K562 (cell line): Measurements from ENCODE around the gene RNF123. TPM values are rescaled to one million over a fixed set of nuclear protein-coding genes. Genes with fewer than 3 reads are reported as not detected.

Experiments
- BCL6 ChIP-seq: fragments of 250-450 bp; sonication (Bioruptor Pico); IDR thresholded peaks from 2 replicates; pipeline ENCODE4 v1.4.0; 2020
- CBX3 ChIP-seq, 2 experiments: IDR thresholded peaks; 1 replicate in 1 of 2; 2 replicates in 1 of 2; pipeline ENCODE4 v1.6.1; 2012; ENCODE audit warnings: inconsistent platforms in 2 of 2, low read length in 2 of 2, borderline replicate concordance in 1 of 2, control low read depth in 1 of 2
- CXXC5 ChIP-seq: fragments of 250-450 bp; sonication (Bioruptor Pico); IDR thresholded peaks from 2 replicates; pipeline ENCODE4 v1.8.0; 2022; ENCODE audit warnings: inconsistent platforms, mild to moderate bottlenecking, moderate library complexity
- EP300 ChIP-seq: IDR thresholded peaks from 2 replicates; pipeline ENCODE4 v1.6.1; 2012; ENCODE audit warnings: low read length, improper control_type of control experiment
- MAZ ChIP-seq, 2 experiments: fragments of 450-650 bp in 1 of 2; sonication (generic) in 1 of 2; formaldehyde crosslinking; IDR thresholded peaks in 1 of 2; conservative IDR thresholded peaks in 1 of 2; 2 replicates each; pipeline versions ENCODE4 v1.4.0 to v1.5.0; 2020; ENCODE audit warnings: mild to moderate bottlenecking in 1 of 2, missing genetic modification reagents in 1 of 2
- STAT5A ChIP-seq: IDR thresholded peaks from 2 replicates; pipeline ENCODE4 v1.6.1; 2012; ENCODE audit warnings: low read length, inconsistent platforms, borderline replicate concordance
- ZEB2 ChIP-seq: fragments of 450-650 bp; IDR thresholded peaks from 2 replicates; pipeline ENCODE4 v1.6.1; 2016
- polyA plus RNA-seq, 8 experiments: library from polyadenylated mRNA; depleted of rRNA in 4 of 8; stranded (reverse) in 5 of 8; unstranded in 3 of 8; fragments of >200 nt; fragmentation: Nextera tagmentation in 2 of 8; fragmentation: Illumina TruSeq in 1 of 8; extraction: Ambion mirVana in 2 of 8; extraction: Trizol in 1 of 8; gene quantifications; 2 replicates each; pipeline versions ENCODE4 v1.2.1 to v1.2.3, GENCODE V29; 2011 to 2014; ENCODE audit warnings: inconsistent platforms in 1 of 8, missing spikeins in 1 of 8
- total RNA-seq, 7 experiments: library from RNA; depleted of rRNA in 6 of 7; stranded (reverse); fragments of >200 nt in 6 of 7; fragmentation: Illumina TruSeq in 2 of 7; extraction: Trizol in 2 of 7; gene quantifications; 2 replicates each; pipeline versions ENCODE4 v1.2.1 to v1.2.3, GENCODE V29; 2011 to 2021; ENCODE audit warnings: low replicate concordance in 1 of 7
- TF ChIP-seq, protein P1 (sequence below): sonication (generic); formaldehyde crosslinking; IDR thresholded peaks from 2 replicates; pipeline ENCODE4 v1.8.0; 2023; ENCODE audit warnings: missing genetic modification reagents, mild to moderate bottlenecking, borderline replicate concordance
- TF ChIP-seq, protein P2 (sequence below): fragments of 250-450 bp; sonication (Bioruptor Pico); IDR thresholded peaks from 2 replicates; pipeline ENCODE4 v1.8.0; 2022; ENCODE audit warnings: moderate library complexity, mild to moderate bottlenecking, inconsistent platforms
- TF ChIP-seq, protein P3 (sequence below): fragments of 250-450 bp; sonication (Bioruptor Pico); IDR thresholded peaks from 2 replicates; pipeline ENCODE4 v1.4.0; 2020; ENCODE audit warnings: mild to moderate bottlenecking, moderate library complexity
- TF ChIP-seq, protein P4 (sequence below): IDR thresholded peaks from 2 replicates; pipeline ENCODE4 v1.6.1; 2012; ENCODE audit warnings: low read depth, low read length, improper control_type of control experiment, borderline replicate concordance

Gene RNF123
- total and polyA plus RNA-seq, 9 of the 15 experiments (the other 6 are each of a cell fraction or from before 2014, with no cell fraction given) = 8.7 to 53.1 (median 17.5) TPM

DNA sequence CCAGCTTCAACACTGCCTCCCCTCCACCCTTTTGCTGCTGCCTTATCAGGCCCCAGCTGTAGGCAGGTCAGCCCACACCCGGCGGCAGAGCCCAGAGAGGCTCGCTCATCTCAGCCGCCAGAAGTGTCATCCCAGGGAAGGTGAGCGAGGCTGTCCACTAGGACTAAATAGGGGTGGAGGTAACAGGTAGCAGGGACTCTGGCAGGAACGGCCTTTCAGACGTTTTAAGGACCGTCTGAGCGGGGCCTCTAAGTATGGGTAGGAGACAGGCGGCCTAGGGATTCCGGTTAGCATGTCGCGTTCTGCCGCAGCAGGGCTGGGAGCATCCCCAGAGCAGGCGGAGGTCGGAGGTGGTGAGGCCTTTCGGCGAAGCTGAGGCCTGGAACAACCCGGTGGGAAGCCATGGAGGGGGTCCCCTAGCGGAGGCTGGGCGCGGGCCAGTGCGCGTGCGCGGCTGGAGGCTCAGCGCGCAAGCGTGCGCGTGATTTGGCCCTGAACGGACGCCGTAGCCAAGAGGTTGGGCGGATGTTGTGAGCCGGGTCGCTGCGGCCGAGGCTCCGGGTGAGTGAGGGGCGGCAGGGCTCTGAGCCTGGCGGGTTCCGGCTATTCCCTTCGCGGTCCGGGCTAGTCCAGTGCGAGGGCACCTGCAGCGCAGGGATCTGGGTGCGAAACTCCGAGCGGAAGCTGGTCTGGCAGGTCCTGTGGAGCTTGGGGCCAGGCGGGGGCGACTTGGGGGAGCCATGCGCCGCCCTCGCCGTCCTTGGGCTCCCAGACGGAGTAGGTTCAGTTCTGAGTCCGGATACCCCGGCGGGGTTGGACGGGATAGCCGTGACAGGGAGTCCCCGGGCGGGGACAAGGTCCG lies at the start of gene RNF123, which contains the start of gene MST1 (continued):
- TF ChIP-seq, protein P1, sequence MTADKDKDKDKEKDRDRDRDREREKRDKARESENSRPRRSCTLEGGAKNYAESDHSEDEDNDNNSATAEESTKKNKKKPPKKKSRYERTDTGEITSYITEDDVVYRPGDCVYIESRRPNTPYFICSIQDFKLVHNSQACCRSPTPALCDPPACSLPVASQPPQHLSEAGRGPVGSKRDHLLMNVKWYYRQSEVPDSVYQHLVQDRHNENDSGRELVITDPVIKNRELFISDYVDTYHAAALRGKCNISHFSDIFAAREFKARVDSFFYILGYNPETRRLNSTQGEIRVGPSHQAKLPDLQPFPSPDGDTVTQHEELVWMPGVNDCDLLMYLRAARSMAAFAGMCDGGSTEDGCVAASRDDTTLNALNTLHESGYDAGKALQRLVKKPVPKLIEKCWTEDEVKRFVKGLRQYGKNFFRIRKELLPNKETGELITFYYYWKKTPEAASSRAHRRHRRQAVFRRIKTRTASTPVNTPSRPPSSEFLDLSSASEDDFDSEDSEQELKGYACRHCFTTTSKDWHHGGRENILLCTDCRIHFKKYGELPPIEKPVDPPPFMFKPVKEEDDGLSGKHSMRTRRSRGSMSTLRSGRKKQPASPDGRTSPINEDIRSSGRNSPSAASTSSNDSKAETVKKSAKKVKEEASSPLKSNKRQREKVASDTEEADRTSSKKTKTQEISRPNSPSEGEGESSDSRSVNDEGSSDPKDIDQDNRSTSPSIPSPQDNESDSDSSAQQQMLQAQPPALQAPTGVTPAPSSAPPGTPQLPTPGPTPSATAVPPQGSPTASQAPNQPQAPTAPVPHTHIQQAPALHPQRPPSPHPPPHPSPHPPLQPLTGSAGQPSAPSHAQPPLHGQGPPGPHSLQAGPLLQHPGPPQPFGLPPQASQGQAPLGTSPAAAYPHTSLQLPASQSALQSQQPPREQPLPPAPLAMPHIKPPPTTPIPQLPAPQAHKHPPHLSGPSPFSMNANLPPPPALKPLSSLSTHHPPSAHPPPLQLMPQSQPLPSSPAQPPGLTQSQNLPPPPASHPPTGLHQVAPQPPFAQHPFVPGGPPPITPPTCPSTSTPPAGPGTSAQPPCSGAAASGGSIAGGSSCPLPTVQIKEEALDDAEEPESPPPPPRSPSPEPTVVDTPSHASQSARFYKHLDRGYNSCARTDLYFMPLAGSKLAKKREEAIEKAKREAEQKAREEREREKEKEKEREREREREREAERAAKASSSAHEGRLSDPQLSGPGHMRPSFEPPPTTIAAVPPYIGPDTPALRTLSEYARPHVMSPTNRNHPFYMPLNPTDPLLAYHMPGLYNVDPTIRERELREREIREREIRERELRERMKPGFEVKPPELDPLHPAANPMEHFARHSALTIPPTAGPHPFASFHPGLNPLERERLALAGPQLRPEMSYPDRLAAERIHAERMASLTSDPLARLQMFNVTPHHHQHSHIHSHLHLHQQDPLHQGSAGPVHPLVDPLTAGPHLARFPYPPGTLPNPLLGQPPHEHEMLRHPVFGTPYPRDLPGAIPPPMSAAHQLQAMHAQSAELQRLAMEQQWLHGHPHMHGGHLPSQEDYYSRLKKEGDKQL (CRISPR knock-in tag) = no peak
- TF ChIP-seq MAZ (CRISPR knock-in tag; conservative IDR thresholded peaks at IDR 0.05 in 1 of 2, IDR thresholded peaks at IDR 0.05 in 1 of 2) (peak; percentile 25 to 71; a peak in 3 of 4 replicates), EP300 (no peak; the same call in 1 of the 2 replicates), STAT5A (peak; percentile 35; the same call in 1 of the 2 replicates), BCL6 (CRISPR knock-in tag) (no peak), CXXC5 (CRISPR knock-in tag) (peak; percentile 64), CBX3 (IDR thresholded peaks at IDR 0.05; ENCODE audit: borderline replicate concordance in 1 of 2, low read length in 2 of 2) (no peak; a peak in 1 of 3 replicates), ZEB2 (no peak)
- TF ChIP-seq, protein P2, sequence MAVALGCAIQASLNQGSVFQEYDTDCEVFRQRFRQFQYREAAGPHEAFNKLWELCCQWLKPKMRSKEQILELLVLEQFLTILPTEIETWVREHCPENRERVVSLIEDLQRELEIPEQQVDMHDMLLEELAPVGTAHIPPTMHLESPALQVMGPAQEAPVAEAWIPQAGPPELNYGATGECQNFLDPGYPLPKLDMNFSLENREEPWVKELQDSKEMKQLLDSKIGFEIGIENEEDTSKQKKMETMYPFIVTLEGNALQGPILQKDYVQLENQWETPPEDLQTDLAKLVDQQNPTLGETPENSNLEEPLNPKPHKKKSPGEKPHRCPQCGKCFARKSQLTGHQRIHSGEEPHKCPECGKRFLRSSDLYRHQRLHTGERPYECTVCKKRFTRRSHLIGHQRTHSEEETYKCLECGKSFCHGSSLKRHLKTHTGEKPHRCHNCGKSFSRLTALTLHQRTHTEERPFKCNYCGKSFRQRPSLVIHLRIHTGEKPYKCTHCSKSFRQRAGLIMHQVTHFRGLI (CRISPR knock-in tag) = no peak
- TF ChIP-seq, protein P3, sequence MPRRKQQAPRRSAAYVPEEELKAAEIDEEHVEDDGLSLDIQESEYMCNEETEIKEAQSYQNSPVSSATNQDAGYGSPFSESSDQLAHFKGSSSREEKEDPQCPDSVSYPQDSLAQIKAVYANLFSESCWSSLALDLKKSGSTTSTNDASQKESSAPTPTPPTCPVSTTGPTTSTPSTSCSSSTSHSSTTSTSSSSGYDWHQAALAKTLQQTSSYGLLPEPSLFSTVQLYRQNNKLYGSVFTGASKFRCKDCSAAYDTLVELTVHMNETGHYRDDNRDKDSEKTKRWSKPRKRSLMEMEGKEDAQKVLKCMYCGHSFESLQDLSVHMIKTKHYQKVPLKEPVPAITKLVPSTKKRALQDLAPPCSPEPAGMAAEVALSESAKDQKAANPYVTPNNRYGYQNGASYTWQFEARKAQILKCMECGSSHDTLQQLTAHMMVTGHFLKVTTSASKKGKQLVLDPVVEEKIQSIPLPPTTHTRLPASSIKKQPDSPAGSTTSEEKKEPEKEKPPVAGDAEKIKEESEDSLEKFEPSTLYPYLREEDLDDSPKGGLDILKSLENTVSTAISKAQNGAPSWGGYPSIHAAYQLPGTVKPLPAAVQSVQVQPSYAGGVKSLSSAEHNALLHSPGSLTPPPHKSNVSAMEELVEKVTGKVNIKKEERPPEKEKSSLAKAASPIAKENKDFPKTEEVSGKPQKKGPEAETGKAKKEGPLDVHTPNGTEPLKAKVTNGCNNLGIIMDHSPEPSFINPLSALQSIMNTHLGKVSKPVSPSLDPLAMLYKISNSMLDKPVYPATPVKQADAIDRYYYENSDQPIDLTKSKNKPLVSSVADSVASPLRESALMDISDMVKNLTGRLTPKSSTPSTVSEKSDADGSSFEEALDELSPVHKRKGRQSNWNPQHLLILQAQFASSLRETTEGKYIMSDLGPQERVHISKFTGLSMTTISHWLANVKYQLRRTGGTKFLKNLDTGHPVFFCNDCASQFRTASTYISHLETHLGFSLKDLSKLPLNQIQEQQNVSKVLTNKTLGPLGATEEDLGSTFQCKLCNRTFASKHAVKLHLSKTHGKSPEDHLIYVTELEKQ (CRISPR knock-in tag) = 0 out of 2 replicates have a peak, but pooled peaks have one; percentile 14
- TF ChIP-seq, protein P4, sequence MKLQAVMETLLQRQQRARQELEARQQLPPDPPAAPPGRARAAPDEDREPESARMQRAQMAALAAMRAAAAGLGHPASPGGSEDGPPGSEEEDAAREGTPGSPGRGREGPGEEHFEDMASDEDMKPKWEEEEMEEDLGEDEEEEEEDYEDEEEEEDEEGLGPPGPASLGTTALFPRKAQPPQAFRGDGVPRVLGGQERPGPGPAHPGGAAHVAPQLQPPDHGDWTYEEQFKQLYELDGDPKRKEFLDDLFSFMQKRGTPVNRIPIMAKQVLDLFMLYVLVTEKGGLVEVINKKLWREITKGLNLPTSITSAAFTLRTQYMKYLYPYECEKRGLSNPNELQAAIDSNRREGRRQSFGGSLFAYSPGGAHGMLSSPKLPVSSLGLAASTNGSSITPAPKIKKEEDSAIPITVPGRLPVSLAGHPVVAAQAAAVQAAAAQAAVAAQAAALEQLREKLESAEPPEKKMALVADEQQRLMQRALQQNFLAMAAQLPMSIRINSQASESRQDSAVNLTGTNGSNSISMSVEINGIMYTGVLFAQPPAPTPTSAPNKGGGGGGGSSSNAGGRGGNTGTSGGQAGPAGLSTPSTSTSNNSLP = no peak
